Measurements from ENCODE around the gene CETP.

DNA sequence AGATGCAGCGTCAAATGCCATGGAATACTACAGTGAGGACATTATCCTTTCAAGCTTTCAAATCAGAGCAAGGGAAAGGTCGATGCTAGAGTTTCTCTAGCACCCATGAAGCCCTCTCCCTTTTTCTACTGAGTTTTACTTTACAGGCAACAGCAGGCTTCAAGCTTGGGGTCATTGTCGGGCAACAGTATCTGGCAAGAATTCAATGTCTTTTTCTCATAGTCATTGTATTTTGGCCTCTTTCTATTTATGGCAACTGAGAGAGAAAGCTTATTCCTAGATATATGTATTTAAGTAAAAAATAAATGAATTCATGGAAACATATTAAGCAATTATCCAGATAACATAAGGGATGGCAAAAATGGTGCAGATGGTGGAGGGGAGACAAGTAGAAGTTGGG, 364 bp upstream of the CETP start:
- no peak for TF ChIP-seq SUZ12 (IDR thresholded peaks at IDR 0.05; ENCODE audit: extremely low read depth, insufficient read depth, insufficient read length)
- TF ChIP-seq ZNF274 (IDR thresholded peaks at IDR 0.05; ENCODE audit: low read depth, low read length) = no peak
- no peak for TF ChIP-seq YY1 (IDR thresholded peaks at IDR 0.05; ENCODE audit: insufficient read depth, insufficient read length)

Data from NT2/D1 (cell line).